GM23338 (cell line): Measurements from ENCODE around the gene ADAMTS19.

ENCODE experiments used
- CTCF ChIP-seq, 2 experiments: fragments of 200-600 bp in 1 of 2; sonication (generic) in 1 of 2; conservative IDR thresholded peaks; 2 replicates each; pipeline versions ENCODE4 v1.5.1 to v1.6.1; 2016 to 2017; ENCODE audit warnings: antibody characterized with exemption in 2 of 2, low read depth in 2 of 2, mild to moderate bottlenecking in 2 of 2, moderate library complexity in 1 of 2
- POLR2AphosphoS5 ChIP-seq: IDR thresholded peaks from 2 replicates; pipeline ENCODE4 v1.6.1; 2016; ENCODE audit warnings: antibody characterized with exemption, low read depth

GRCh38 chr5:129508606-129509005, 48.5 kb downstream of the ADAMTS19 start:
- TF ChIP-seq CTCF (conservative IDR thresholded peaks at IDR 0.05; ENCODE audit: low read depth in 2 of 2) (no peak), POLR2AphosphoS5 (no peak)
